SKM-1 treated with dmso at 0.1 percent for 144 hours (cell line): Measurements from ENCODE around the gene ABHD18.
"Not testable (repeated sequence)": the region's sequence is repeated elsewhere in the genome, so short reads cannot be mapped to it uniquely, and the experiment has no call there.

Experiments
- DNase-seq: peaks from one replicate; lab custom pipeline; 2025; ENCODE audit not compliant: unreplicated experiment; lab: John Stamatoyannopoulos, UW

ABHD18 gene

DNA sequence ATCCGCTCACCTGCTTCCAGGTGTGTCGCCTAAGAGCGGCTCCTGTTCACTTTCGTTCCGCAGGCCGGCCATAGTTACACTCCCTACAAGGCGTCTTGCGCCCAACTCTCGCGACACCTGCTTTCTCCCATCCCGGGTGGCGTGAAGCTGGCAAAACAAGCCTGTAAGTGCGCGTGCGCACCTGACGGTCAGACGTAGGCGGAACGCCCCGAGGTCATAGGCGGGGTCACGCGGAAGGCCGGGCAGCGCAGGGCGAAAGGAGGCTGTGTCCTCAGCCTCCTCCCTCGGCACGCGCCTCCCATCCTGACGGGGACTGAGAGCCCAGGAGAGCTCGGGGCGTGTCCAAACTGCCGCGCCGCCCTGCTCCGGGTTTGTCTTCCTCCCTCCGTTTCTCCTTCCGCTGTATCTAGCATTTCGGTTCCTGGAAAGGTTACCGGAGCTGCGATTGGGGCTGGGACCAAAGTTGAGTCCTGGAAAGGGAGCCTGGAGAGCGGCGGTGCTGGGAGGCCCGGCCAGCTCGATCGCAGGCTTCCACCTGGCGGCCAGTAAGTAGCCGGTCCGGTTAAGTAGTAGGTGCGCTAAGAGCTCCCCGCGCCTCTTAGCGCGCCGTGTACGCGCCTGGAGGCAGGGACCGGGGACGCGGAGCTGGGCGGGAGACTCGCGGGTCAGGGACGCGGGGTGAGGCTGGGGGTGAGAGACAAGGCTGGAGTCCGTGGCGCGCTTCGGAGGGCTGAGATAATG lies at the start of gene ABHD18, which contains the start of gene MFSD8:
Gene ABHD18 (plus strand): TSS at position 345 of the 741 bp plus-strand sequence. CDS start 17,550 bp downstream, outside the sequence.
Gene MFSD8 (minus strand): TSS at position 112 of the 741 bp plus-strand sequence. CDS start 40 bp downstream, at position 72.
- peak; percentile 99 for DNase-seq

GRCh38 chr4:127916512-127916911 lies 48.7 kb upstream of the ABHD18 start:
- no peak for DNase-seq

GRCh38 chr4:127917151-127917550 lies 48.1 kb upstream of the ABHD18 start:
- DNase-seq = no peak

GRCh38 chr4:127920521-127920920 lies 44.7 kb upstream of the ABHD18 start:
- no peak for DNase-seq

GRCh38 chr4:127922226-127922625 lies 43.0 kb upstream of the ABHD18 start:
- no peak for DNase-seq

- not testable (repeated sequence) for DNase-seq
Observed at GRCh38 chr4:127925720-127926119, 39.5 kb upstream of the ABHD18 start.

GRCh38 chr4:127930175-127930574 lies 35.0 kb upstream of the ABHD18 start:
- no peak for DNase-seq

- DNase-seq = not testable (repeated sequence)
Observed at GRCh38 chr4:127931836-127932235, 33.4 kb upstream of the ABHD18 start.

DNA sequence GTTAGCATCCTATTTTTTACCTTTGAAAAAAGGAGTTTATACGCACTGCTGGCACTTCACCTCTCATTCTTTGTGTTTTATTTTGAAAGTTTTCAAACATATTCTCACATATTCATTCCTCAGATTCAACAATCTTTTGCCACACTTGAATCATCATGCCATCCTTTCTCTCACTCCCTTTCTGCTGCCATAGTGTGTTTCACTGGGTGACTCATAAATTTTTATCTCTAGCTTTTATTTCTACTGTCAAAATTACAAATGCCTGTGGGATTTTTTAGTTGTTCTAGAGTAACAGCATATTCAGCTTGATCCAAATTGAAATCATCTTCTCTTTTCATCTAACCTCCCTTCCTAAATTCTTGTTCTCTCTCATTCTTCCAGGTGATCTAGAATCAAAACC lies 28.2 kb upstream of the ABHD18 start:
- no peak for DNase-seq

GRCh38 chr4:127957105-127957504 lies 8.1 kb upstream of the ABHD18 start:
- no peak for DNase-seq

DNA sequence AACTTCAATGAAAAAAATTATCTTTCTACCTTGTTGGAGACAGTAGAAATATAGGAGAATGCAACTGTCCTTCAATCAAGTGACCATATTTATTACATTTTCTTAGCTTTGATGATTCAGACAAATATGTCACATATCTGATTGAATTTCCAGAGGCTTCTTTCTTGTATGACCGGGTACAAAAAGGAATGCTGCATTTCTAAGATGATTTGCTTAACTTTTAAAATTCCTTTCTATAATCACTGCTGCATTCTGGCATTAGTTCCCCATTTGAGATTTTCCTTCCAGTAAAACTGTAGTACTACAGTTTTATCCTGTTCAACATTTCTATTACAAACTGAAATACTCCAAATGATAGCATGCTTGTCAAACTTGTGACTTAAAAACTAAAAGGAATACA lies 5.4 kb upstream of the ABHD18 start:
- DNase-seq = no peak

GRCh38 chr4:127963633-127964398 lies 1.4 kb upstream of the ABHD18 start:
- DNase-seq = not testable (repeated sequence)

- DNase-seq = not testable (repeated sequence)
Observed at GRCh38 chr4:127964426-127965061, 662 bp upstream of the ABHD18 start.

DNA sequence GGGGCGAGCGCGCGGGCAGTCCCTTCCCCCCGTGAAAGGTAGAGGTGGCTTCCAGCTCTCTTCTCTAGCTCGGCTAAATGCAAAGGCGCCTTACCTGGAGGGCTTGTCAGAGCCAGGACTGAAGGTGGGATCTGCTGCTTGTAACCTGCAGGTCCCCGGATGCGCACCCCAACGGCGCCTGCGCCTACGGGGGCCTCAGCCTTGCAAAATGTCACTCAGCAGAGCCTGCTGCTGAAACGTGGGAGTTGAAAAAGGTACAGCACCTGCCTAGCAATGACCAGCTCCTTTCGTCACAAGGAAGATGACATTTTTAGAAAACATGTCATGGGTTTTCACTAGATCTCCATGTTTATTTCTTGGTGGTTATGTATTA lies 583 bp downstream of the ABHD18 start:
- peak; percentile 7 for DNase-seq

GRCh38 chr4:127967141-127967775 lies 2.1 kb downstream of the ABHD18 start:
- no peak for DNase-seq

DNA sequence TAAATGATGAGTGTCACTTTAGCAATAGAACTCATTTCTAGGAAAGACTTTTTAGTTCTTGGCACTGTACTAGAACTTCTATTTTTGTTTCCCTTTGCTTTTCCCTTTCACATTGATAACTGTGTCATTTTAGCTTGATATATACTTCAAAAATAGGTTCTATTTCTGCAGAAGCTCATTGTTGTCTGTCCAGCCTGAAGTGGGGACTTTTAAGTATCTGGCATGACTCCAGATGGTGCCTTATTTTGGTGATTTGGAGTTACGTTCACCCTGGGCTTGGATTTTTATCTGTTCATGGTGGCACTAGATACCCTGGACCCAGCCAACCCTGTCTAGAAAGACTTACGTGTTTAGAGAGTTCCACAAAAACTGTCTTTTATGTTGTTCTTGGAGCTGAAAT lies 3.4 kb downstream of the ABHD18 start:
- DNase-seq = no peak

DNA sequence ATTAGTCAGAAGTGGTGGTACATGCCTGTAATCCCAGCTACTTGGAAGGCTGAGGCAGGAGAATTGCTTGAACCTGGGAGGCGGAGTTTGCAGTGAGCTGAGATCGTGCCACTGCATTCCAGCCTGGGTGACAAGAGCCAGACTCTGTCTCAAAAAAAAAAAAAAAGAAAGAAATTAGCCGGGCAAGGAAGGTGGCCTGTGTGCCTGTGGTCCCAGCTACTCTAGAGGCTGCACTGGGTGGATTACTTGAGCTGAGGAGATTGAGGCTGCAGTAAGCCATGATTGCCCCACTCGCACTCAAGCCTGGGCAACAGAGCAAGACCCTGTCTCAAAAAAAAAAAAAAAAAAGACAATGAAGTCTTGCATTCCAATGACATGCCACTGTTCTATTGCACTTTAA lies 5.7 kb downstream of the ABHD18 start:
- not testable (repeated sequence) for DNase-seq

DNA sequence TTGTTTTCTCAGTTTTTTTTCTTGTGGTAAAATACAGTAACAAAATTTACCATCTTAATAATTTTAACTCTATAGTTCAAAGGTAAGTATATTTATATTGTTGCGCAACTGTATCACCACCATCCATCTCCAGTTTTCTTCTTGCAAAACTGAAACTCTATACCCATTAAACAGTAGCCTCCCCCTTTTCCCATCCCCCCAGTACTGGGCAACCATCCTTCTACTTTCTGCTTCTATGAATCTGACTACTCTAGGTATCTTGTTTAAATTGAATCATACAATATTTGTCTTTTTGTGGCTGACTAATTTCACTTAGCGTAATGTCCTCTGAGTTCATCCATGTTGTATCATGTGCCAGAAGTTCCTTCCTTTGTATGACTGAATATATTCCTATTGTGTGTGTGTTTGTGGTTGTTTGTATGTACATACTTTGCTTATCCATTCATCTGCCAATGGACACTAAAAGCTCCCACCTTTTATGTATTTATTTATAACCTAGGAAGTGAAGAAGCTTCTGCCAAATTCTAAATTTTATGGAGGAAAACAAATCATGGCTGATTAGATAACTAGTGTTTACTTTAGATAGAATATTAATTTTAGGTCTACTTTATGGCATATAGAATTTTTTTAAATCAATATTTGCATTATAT lies 10.0 kb downstream of the ABHD18 start:
- no peak for DNase-seq

GRCh38 chr4:127978930-127979329 lies 13.7 kb downstream of the ABHD18 start:
- no peak for DNase-seq

DNA sequence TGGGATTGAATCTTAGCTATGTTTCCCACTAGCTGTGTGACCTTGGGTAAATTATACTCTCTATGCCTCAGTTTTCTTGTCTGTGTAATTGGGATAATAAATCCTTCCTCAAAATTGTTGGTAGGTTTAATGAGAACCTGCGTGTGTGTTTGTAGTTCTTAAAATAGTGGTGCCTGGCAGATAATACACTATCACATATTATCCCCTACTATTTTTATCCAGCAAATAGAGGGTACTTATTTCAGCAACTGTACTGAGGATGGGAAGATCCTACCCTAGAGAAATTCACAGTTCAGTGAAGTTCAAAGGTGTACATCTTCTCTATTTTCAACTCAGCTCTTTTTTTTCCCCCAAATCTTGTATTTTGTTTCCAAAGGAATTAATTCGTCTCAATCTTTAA lies 17.2 kb downstream of the ABHD18 start:
- DNase-seq = no peak

DNA sequence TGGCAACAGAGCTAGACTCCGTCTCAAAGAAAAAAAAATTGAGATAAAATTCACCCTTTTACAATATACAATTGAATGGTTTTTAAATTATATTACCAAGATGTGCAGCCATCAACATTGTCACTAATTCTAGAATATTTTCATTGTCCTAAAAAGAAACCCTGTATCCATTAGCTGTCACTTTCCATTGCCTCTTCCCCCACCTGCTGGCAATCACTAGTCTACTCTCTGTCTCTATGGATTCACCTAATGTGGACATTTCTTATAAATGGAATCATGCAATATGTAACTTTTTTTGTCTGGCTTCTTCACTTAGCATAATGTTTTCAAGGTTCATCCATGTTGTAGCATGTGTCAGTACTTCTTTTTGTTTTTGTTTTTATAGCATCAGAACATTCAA lies 20.8 kb downstream of the ABHD18 start:
- no peak for DNase-seq
